GM12878 (cell line): Measurements from ENCODE around the gene DCTN4. TPM values are rescaled to one million over a fixed set of nuclear protein-coding genes. Genes with fewer than 3 reads are reported as not detected.
A peak's percentile ranks its signal among the peaks of the same experiment; 100 is the strongest.

Experiments used
- ASH2L ChIP-seq: fragments of 300-600, 200-600 bp; sonication (generic); IDR thresholded peaks from 2 replicates; pipeline ENCODE4 v1.6.1; 2017; ENCODE audit warnings: low read depth, mild to moderate bottlenecking, borderline replicate concordance
- BHLHE40 ChIP-seq, 2 experiments: fragments of 450-650 bp in 1 of 2; IDR thresholded peaks; 2 replicates each; pipeline ENCODE4 v1.6.1; 2011 to 2017; ENCODE audit warnings: low read depth in 2 of 2, borderline replicate concordance in 1 of 2, improper control_type of control experiment in 1 of 2, low read length in 1 of 2, mild to moderate bottlenecking in 1 of 2
- E2F4 ChIP-seq: IDR thresholded peaks from 2 replicates; pipeline ENCODE4 v1.6.1; 2012; ENCODE audit warnings: low read depth, low read length, improper control_type of control experiment
- FOXK2 ChIP-seq: fragments of 450-650 bp; IDR thresholded peaks from 2 replicates; pipeline ENCODE4 v1.6.1; 2017; ENCODE audit warnings: mild to moderate bottlenecking, moderate library complexity
- JUND ChIP-seq: IDR thresholded peaks from 2 replicates; pipeline ENCODE4 v1.6.1; 2012; ENCODE audit warnings: low read depth, mild to moderate bottlenecking, low read length, improper control_type of control experiment, moderate library complexity
- KAT2A ChIP-seq: conservative IDR thresholded peaks from 2 replicates; pipeline ENCODE4 v1.6.1; 2011; ENCODE audit warnings: low read depth, low read length; ENCODE audit not compliant: control insufficient read depth
- NFYA ChIP-seq: IDR thresholded peaks from 2 replicates; pipeline ENCODE4 v1.6.1; 2011; ENCODE audit warnings: low read depth, mild to moderate bottlenecking, low read length, improper control_type of control experiment, borderline replicate concordance
- PAX5 ChIP-seq: IDR thresholded peaks from 2 replicates; pipeline ENCODE4 v1.6.1; 2011; ENCODE audit warnings: low read depth, low read length, borderline replicate concordance
- PML ChIP-seq: IDR thresholded peaks from 2 replicates; pipeline ENCODE4 v1.6.1; 2012; ENCODE audit warnings: low read length, inconsistent platforms
- POLR2AphosphoS2 ChIP-seq: IDR thresholded peaks from 2 replicates; pipeline ENCODE4 v1.6.1; 2011; ENCODE audit warnings: low read depth, mild to moderate bottlenecking, low read length, improper control_type of control experiment, moderate library complexity
- RCOR1 ChIP-seq: conservative IDR thresholded peaks from 2 replicates; pipeline ENCODE4 v1.6.1; 2012; ENCODE audit warnings: low read depth, low read length, improper control_type of control experiment
- SMC3 ChIP-seq: IDR thresholded peaks from 2 replicates; pipeline ENCODE4 v1.6.1; 2011; ENCODE audit warnings: low read length, improper control_type of control experiment, borderline replicate concordance
- STAT3 ChIP-seq: IDR thresholded peaks from 2 replicates; pipeline ENCODE4 v1.6.1; 2011; ENCODE audit warnings: low read depth, low read length, improper control_type of control experiment
- TCF3 ChIP-seq: IDR thresholded peaks from 2 replicates; pipeline ENCODE4 v1.6.1; 2012; ENCODE audit warnings: low read depth, mild to moderate bottlenecking, low read length, borderline replicate concordance; ENCODE audit not compliant: insufficient read depth
- TCF7 ChIP-seq: IDR thresholded peaks from 2 replicates; pipeline ENCODE4 v1.6.1; 2014; ENCODE audit warnings: antibody characterized with exemption, borderline replicate concordance
- YY1 ChIP-seq: IDR thresholded peaks from 2 replicates; pipeline ENCODE4 v1.6.1; 2011; ENCODE audit warnings: low read depth, mild to moderate bottlenecking, low read length
- ZBED1 ChIP-seq: IDR thresholded peaks from 2 replicates; pipeline ENCODE4 v1.6.1; 2016; ENCODE audit warnings: borderline replicate concordance
- ZBTB4 ChIP-seq: fragments of 450-650 bp; formaldehyde crosslinking; IDR thresholded peaks from 2 replicates; pipeline ENCODE4 v1.4.0; 2022; ENCODE audit warnings: mild to moderate bottlenecking, moderate library complexity
- ZBTB40 ChIP-seq: fragments of 450-650 bp; IDR thresholded peaks from 2 replicates; pipeline ENCODE4 v1.6.1; 2016; ENCODE audit warnings: mild to moderate bottlenecking, moderate library complexity, borderline replicate concordance
- ZNF24 ChIP-seq: fragments of 450-650 bp; IDR thresholded peaks from 2 replicates; pipeline ENCODE4 v1.6.1; 2017; ENCODE audit warnings: antibody characterized with exemption, mild to moderate bottlenecking
- ZNF274 ChIP-seq: IDR thresholded peaks from one replicate; pipeline ENCODE4 v1.8.0; 2011; ENCODE audit not compliant: insufficient read length, insufficient read depth
- ZNF622 ChIP-seq: fragments of 450-650 bp; IDR thresholded peaks from 2 replicates; pipeline ENCODE4 v1.6.1; 2017; ENCODE audit warnings: mild to moderate bottlenecking, inconsistent platforms
- ZSCAN29 ChIP-seq: fragments of 450-650 bp; IDR thresholded peaks from 2 replicates; pipeline ENCODE4 v1.6.1; 2017; ENCODE audit warnings: mild to moderate bottlenecking, moderate library complexity
- polyA plus RNA-seq, 11 experiments: library from polyadenylated mRNA; depleted of rRNA in 4 of 11; unstranded in 6 of 11; stranded (reverse) in 5 of 11; fragments of >200 nt; fragmentation: Nextera tagmentation in 4 of 11; fragmentation: Illumina TruSeq in 1 of 11; extraction: Ambion mirVana in 4 of 11; extraction: Trizol in 1 of 11; gene quantifications; 1 replicate in 1 of 11; 2 replicates in 10 of 11; pipeline versions ENCODE4 v1.2.1 to v1.2.3, GENCODE V29; 2011 to 2016; ENCODE audit warnings: inconsistent platforms in 2 of 11, missing spikeins in 2 of 11, low read depth in 1 of 11
- total RNA-seq, 4 experiments: library from RNA; depleted of rRNA in 3 of 4; stranded (reverse); fragments of >200 nt in 3 of 4; fragmentation: Illumina TruSeq in 1 of 4; extraction: Trizol in 1 of 4; gene quantifications; 2 replicates each; pipeline versions ENCODE4 v1.2.1 to v1.2.3, GENCODE V29; 2013 to 2021

The DCTN4 gene
- total and polyA plus RNA-seq, 10 of the 15 experiments (the other 5 are each of a cell fraction or from before 2014, with no cell fraction given), result 7.6 to 27.8 (median 18.0) TPM

- TF ChIP-seq E2F4, result no peak
- peak; percentile 51; the same call in 1 of the 2 replicates for TF ChIP-seq SMC3
- TF ChIP-seq BHLHE40 (IDR thresholded peaks at IDR 0.05; ENCODE audit: borderline replicate concordance in 1 of 2, low read depth in 2 of 2, low read length in 1 of 2), result peak; percentile 26 to 49; a peak in 1 of 4 replicates
- TF ChIP-seq ZBED1, result no peak
- no peak for TF ChIP-seq ZSCAN29
- TF ChIP-seq ZBTB40, result no peak
- TF ChIP-seq PAX5, result peak; percentile 74; the same call in 1 of the 2 replicates
- TF ChIP-seq ZBTB4 (CRISPR knock-in tag), result no peak
- TF ChIP-seq FOXK2, result no peak
- 0 out of 2 replicates have a peak, but pooled peaks have one; percentile 27 for TF ChIP-seq YY1
- TF ChIP-seq RCOR1, result no peak
- TF ChIP-seq ASH2L, result no peak
- no peak for TF ChIP-seq JUND
- TF ChIP-seq STAT3, result no peak
- no peak for TF ChIP-seq PML
- no peak for TF ChIP-seq ZNF622
- TF ChIP-seq KAT2A, result no peak
- no peak for TF ChIP-seq ZNF274
- TF ChIP-seq ZNF24, result no peak
- no peak for TF ChIP-seq NFYA
- no peak for TF ChIP-seq TCF7
- TF ChIP-seq POLR2AphosphoS2, result no peak
- no peak for TF ChIP-seq TCF3
Measured at GRCh38 chr5:150778517-150779396, 19.9 kb upstream of the DCTN4 start, which contains the start of gene SMIM3 (continued).
